ENCODE results near the gene ABCF1.
A peak's percentile ranks its signal among the peaks of the same experiment; 100 is the strongest.
"Not testable (repeated sequence)": the region's sequence is repeated elsewhere in the genome, so short reads cannot be mapped to it uniquely, and the experiment has no call there.

ABCF1 gene

GRCh38 chr6:30591008-30591407 lies 19.8 kb downstream of the ABCF1 start:
- no peak overlapping the region for H3K4me3 ChIP-seq (ENCODE audit: low read depth, low read length)
- DNase-seq (ENCODE audit: low read depth, low spot score): no peak
- ChIA-PET CTCF (interaction anchor here (0.7 to 6.9 kb wide), 5 partner anchors 7 to 108 kb away, joined by 3 to 64 read pairs (median 5); no protein-coding TSS in a partner anchor), POLR2A (interaction anchor here (0.8 to 1.4 kb wide), 4 partner anchors 12 to 22 kb away, joined by 3 to 4 read pairs (median 3); no protein-coding TSS in a partner anchor)
- TF ChIP-seq CTCF (IDR thresholded peaks at IDR 0.05; ENCODE audit: insufficient read depth, low read length, missing control alignments): no peak

GRCh38 chr6:30592287-30592686 lies 21.0 kb downstream of the ABCF1 start:
- CTCF ChIA-PET: interaction anchor here (6.4 kb wide), 1 partner anchor 110 kb away, joined by 29 read pairs; no protein-coding TSS in a partner anchor
- no peak for TF ChIP-seq CTCF (IDR thresholded peaks at IDR 0.05; ENCODE audit: insufficient read depth, low read length, missing control alignments)
- POLR2A ChIA-PET: interaction anchor here (0.5 kb wide), 1 partner anchor 218 kb away, joined by 3 read pairs; no protein-coding TSS in a partner anchor

GRCh38 chr6:30597315-30598144 lies 26.3 kb downstream of the ABCF1 start:
- not testable (repeated sequence) for H3K4me3 ChIP-seq (ENCODE audit: low read depth, low read length); DNase-seq (ENCODE audit: low read depth, low spot score)
- POLR2A ChIA-PET: interaction anchor here (0.6 to 2.0 kb wide), 11 partner anchors 9 to 107 kb away, joined by 3 to 20 read pairs (median 4); partner anchors contain the start of gene ABCF1
- CTCF ChIA-PET: interaction anchor here (0.5 to 6.4 kb wide), 26 partner anchors 9 to 1057 kb away, joined by 3 to 64 read pairs (median 6); partner anchors contain the start of gene ABCF1
- peak; percentile 65 for TF ChIP-seq CTCF (IDR thresholded peaks at IDR 0.05; ENCODE audit: insufficient read depth, low read length, missing control alignments)

More at GRCh38 chr6:30592287-30592686, 21.0 kb downstream of the ABCF1 start:
- DNase-seq (ENCODE audit: low read depth, low spot score): no peak
- H3K4me3 ChIP-seq (ENCODE audit: low read depth, low read length): no peak overlapping the region

- ChIA-PET POLR2A (interaction anchor here (0.6 to 1.5 kb wide), 3 partner anchors 8 to 16 kb away, joined by 4 to 5 read pairs (median 4); no protein-coding TSS in a partner anchor), CTCF (interaction anchor here (0.9 to 6.4 kb wide), 8 partner anchors 7 to 116 kb away, joined by 4 to 64 read pairs (median 18); no protein-coding TSS in a partner anchor)
Measured at GRCh38 chr6:30598912-30599624, 27.8 kb downstream of the ABCF1 start.

GRCh38 chr6:30599625-30600324 lies 28.5 kb downstream of the ABCF1 start:
- POLR2A ChIA-PET: interaction anchor here (1.0 to 1.5 kb wide), 3 partner anchors 10 to 14 kb away, joined by 4 to 5 read pairs (median 5); no protein-coding TSS in a partner anchor
- H3K4me3 ChIP-seq (ENCODE audit: low read depth, low read length): no peak overlapping the region
- DNase-seq (ENCODE audit: low read depth, low spot score): no peak
- no peak for TF ChIP-seq CTCF (IDR thresholded peaks at IDR 0.05; ENCODE audit: insufficient read depth, low read length, missing control alignments)
- CTCF ChIA-PET: interaction anchor here (1.7 to 6.4 kb wide), 4 partner anchors 11 to 56 kb away, joined by 6 to 64 read pairs (median 18); no protein-coding TSS in a partner anchor

More at GRCh38 chr6:30598912-30599624, 27.8 kb downstream of the ABCF1 start:
- H3K4me3 ChIP-seq (ENCODE audit: low read depth, low read length): no peak overlapping the region
- TF ChIP-seq CTCF (IDR thresholded peaks at IDR 0.05; ENCODE audit: insufficient read depth, low read length, missing control alignments): no peak
- no peak for DNase-seq (ENCODE audit: low read depth, low spot score)

All from AG04449 (cell line).